HepG2 (cell line): ENCODE measurements around the gene FGFR3. TPM values are rescaled to one million over a fixed set of nuclear protein-coding genes. Genes with fewer than 3 reads are reported as not detected.

Experiments used
- ATAC-seq: fragments of 200-7000 bp; cut with Tn5 transposase; 3 replicates; pipeline ENCODE4 v1.9.1; 2020; ENCODE audit warnings: mild to moderate bottlenecking, moderate library complexity
- BruUV-seq: library from RNA; stranded (reverse); fragments of 400-500 nt; replicated peaks from 2 replicates; lab custom pipeline; 2021; lab: Mats Ljungman, UMichigan
- CTCF ChIA-PET: fragments of 300-600 bp; formaldehyde crosslinking; extraction: SDS; loops from one replicate; lab custom pipeline; 2021; ENCODE audit warnings: low total read pairs, inconsistent platforms, low intra/inter-chr PET ratio; lab: Yijun Ruan, JAX
- POLR2A ChIA-PET: fragments of 350-600 bp; sonication (Branson Sonifier 250); formaldehyde crosslinking; loops from one replicate; lab custom pipeline; 2020; ENCODE audit warnings: antibody characterized with exemption, inconsistent platforms; lab: Yijun Ruan, JAX
- DNase-seq: peaks from one replicate; pipeline ENCODE4 v3.0.0-alpha.2; 2015; ENCODE audit warnings: low spot score
- FAIRE-seq: peaks from 3 replicates; lab custom pipeline; 2011; peaks lifted over from hg19 to GRCh38; lab: Jason Lieb, UNC
- H2AFZ ChIP-seq: one replicate; pipeline ENCODE4 v1.6.1; 2011; ENCODE audit warnings: low read length, inconsistent platforms
- H3K27ac ChIP-seq: fragments of 300-600 bp; 3 replicates; pipeline ENCODE4 v1.8.0; 2011; ENCODE audit warnings: mixed run types, mild to moderate bottlenecking, mixed read lengths, low read length, inconsistent platforms; ENCODE audit not compliant: insufficient read depth; ENCODE audit errors: extremely low read length
- H3K27me3 ChIP-seq, 2 experiments: fragments of 200-600 bp in 1 of 2; 2 replicates in 1 of 2; 3 replicates in 1 of 2; pipeline versions ENCODE4 v1.6.0 to v1.8.0; 2011; ENCODE audit warnings: low read length in 2 of 2, mild to moderate bottlenecking in 2 of 2, moderate library complexity in 2 of 2, inconsistent platforms in 1 of 2; ENCODE audit not compliant: insufficient read depth in 2 of 2, control insufficient read depth in 1 of 2
- H3K36me3 ChIP-seq, 2 experiments: fragments of 200-600 bp in 1 of 2; replicated peaks in 1 of 2; 2 replicates in 1 of 2; 3 replicates in 1 of 2; pipeline versions ENCODE4 v1.5.1 to v1.8.0; 2011; ENCODE audit warnings: low read length in 2 of 2, inconsistent platforms in 1 of 2; ENCODE audit not compliant: insufficient read depth in 2 of 2, control insufficient read depth in 1 of 2
- H3K4me1 ChIP-seq: 2 replicates; pipeline ENCODE4 v1.5.1; 2012; ENCODE audit warnings: low read length, inconsistent platforms; ENCODE audit not compliant: insufficient read depth
- H3K4me2 ChIP-seq: 2 replicates; pipeline ENCODE4 v1.6.0; 2011; ENCODE audit warnings: low read depth, low read length, inconsistent platforms
- H3K4me3 ChIP-seq, 3 experiments: fragments of 200-600 bp in 1 of 3; sonication (generic), shearing (Covaris generic) in 1 of 3; replicated peaks in 1 of 3; 2 replicates each; pipeline ENCODE4 v1.5.1; 2011 to 2016; ENCODE audit warnings: low read length in 3 of 3, inconsistent platforms in 2 of 3, low read depth in 2 of 3, mild to moderate bottlenecking in 2 of 3, control low read depth in 1 of 3, mixed read lengths in 1 of 3; ENCODE audit not compliant: insufficient read depth in 1 of 3
- H3K79me2 ChIP-seq: one replicate; pipeline ENCODE4 v1.6.1; 2011; ENCODE audit warnings: low read length, inconsistent platforms; ENCODE audit not compliant: insufficient read depth
- H3K9ac ChIP-seq: 2 replicates; pipeline ENCODE4 v1.6.0; 2011; ENCODE audit warnings: mild to moderate bottlenecking, low read depth, low read length, inconsistent platforms; ENCODE audit not compliant: insufficient read depth
- H3K9me3 ChIP-seq: 2 replicates; pipeline ENCODE4 v1.5.1; 2012; ENCODE audit warnings: mild to moderate bottlenecking, low read length
- H4K20me1 ChIP-seq: 2 replicates; pipeline ENCODE4 v1.6.0; 2011; ENCODE audit warnings: inconsistent platforms, mild to moderate bottlenecking, low read length, moderate library complexity; ENCODE audit not compliant: insufficient read depth
- GPN1 ChIP-seq: sonication (generic); formaldehyde crosslinking; IDR thresholded peaks from 2 replicates; pipeline ENCODE4 v1.5.1; 2020; ENCODE audit warnings: missing genetic modification reagents, borderline replicate concordance
- HMG20A ChIP-seq: IDR thresholded peaks from 2 replicates; pipeline ENCODE4 v1.6.1; 2016; ENCODE audit warnings: borderline replicate concordance
- HMGA1 ChIP-seq: sonication (generic); formaldehyde crosslinking; conservative IDR thresholded peaks from 2 replicates; pipeline ENCODE4 v1.4.0; 2020; ENCODE audit warnings: missing genetic modification reagents
- HOXA3 ChIP-seq: sonication (generic); formaldehyde crosslinking; IDR thresholded peaks from 2 replicates; pipeline ENCODE4 v1.5.0; 2020; ENCODE audit warnings: missing genetic modification reagents
- KAT7 ChIP-seq: IDR thresholded peaks from 2 replicates; pipeline ENCODE4 v1.6.1; 2018; ENCODE audit warnings: borderline replicate concordance, missing compliant biosample characterization
- NR2F1 ChIP-seq, 2 experiments: fragments of 450-650 bp in 1 of 2; formaldehyde crosslinking in 1 of 2; IDR thresholded peaks; 2 replicates each; pipeline versions ENCODE4 v1.5.0 to v1.6.1; 2016 to 2020; ENCODE audit warnings: mild to moderate bottlenecking in 1 of 2, missing compliant biosample characterization in 1 of 2, missing genetic modification reagents in 1 of 2, moderate library complexity in 1 of 2
- RELA ChIP-seq: sonication (generic); formaldehyde crosslinking; IDR thresholded peaks from 2 replicates; pipeline ENCODE4 v1.4.0; 2020; ENCODE audit warnings: missing genetic modification reagents
- SP5 ChIP-seq: IDR thresholded peaks from 2 replicates; pipeline ENCODE4 v1.6.1; 2016; ENCODE audit warnings: low read depth, borderline replicate concordance
- TAF1 ChIP-seq: sonication (generic); formaldehyde crosslinking; IDR thresholded peaks from 2 replicates; pipeline ENCODE4 v1.4.0; 2020; ENCODE audit warnings: missing genetic modification reagents
- TARDBP ChIP-seq: sonication (generic); formaldehyde crosslinking; IDR thresholded peaks from 2 replicates; pipeline ENCODE4 v1.8.0; 2022; ENCODE audit warnings: mild to moderate bottlenecking, missing genetic modification reagents
- ZBTB7A ChIP-seq: sonication (generic); formaldehyde crosslinking; IDR thresholded peaks from 2 replicates; pipeline ENCODE4 v1.8.0; 2022; ENCODE audit warnings: mild to moderate bottlenecking, missing genetic modification reagents
- ZNF451 ChIP-seq: sonication (generic); formaldehyde crosslinking; IDR thresholded peaks from 2 replicates; pipeline ENCODE4 v1.5.0; 2020; ENCODE audit warnings: mild to moderate bottlenecking, missing genetic modification reagents
- ZNF580 ChIP-seq: IDR thresholded peaks from 2 replicates; pipeline ENCODE4 v1.6.1; 2016; ENCODE audit warnings: low read depth, borderline replicate concordance
- ZNF737 ChIP-seq: sonication (generic); formaldehyde crosslinking; IDR thresholded peaks from 2 replicates; pipeline ENCODE4 v1.5.0; 2020; ENCODE audit warnings: missing genetic modification reagents, mild to moderate bottlenecking, borderline replicate concordance
- ZNF816 ChIP-seq: sonication (generic); formaldehyde crosslinking; IDR thresholded peaks from 2 replicates; pipeline ENCODE4 v1.8.0; 2022; ENCODE audit warnings: missing genetic modification reagents, mild to moderate bottlenecking, borderline replicate concordance
- WGBS: methylation state at CpG from one replicate; pipeline ENCODE4 v1.1.6; 2017; ENCODE audit warnings: low lambda C conversion rate; 5-methylcytosine and 5-hydroxymethylcytosine counted together
- in situ Hi-C: cut with HindIII; loops from 2 replicates; pipeline ENCODE4 v1.10.0; 2017; ENCODE audit warnings: low pct_unique_long_range_greater_than_20kb; ENCODE audit not compliant: extremely low pct_ligation_motif_present
- intact Hi-C: fragments of 100-400 bp; cut with micrococcal nuclease; formaldehyde crosslinking; loops from one replicate; pipeline ENCODE4 v1.10.0; 2022; ENCODE audit not compliant: unreplicated experiment
- polyA plus RNA-seq, 8 experiments: library from polyadenylated mRNA; depleted of rRNA in 3 of 8; stranded (reverse) in 7 of 8; unstranded in 1 of 8; fragments of >200 nt; fragmentation: Illumina TruSeq in 4 of 8; extraction: Trizol in 4 of 8; gene quantifications; 2 replicates each; pipeline versions ENCODE4 v1.2.1 to v1.2.3, GENCODE V29; 2011 to 2016; ENCODE audit warnings: low read depth in 4 of 8, missing spikeins in 1 of 8, mixed read lengths in 1 of 8; ENCODE audit not compliant: insufficient read depth in 1 of 8
- total RNA-seq, 5 experiments: library from RNA; depleted of rRNA; stranded (reverse); fragments of >200 nt; fragmentation: Illumina TruSeq; extraction: Trizol; gene quantifications; 2 replicates each; pipeline ENCODE4 v1.2.3, GENCODE V29; 2016; ENCODE audit warnings: low read depth in 1 of 5
- TF ChIP-seq, protein P1 (sequence below): sonication (generic); formaldehyde crosslinking; IDR thresholded peaks from 2 replicates; pipeline ENCODE4 v1.5.0; 2020; ENCODE audit warnings: missing genetic modification reagents, mild to moderate bottlenecking, borderline replicate concordance
- TF ChIP-seq, protein P2 (sequence below), 2 experiments: sonication (generic) in 1 of 2; formaldehyde crosslinking in 1 of 2; IDR thresholded peaks; 2 replicates each; pipeline versions ENCODE4 v1.6.1 to v1.9.0; 2014 to 2022; ENCODE audit warnings: antibody characterized with exemption in 1 of 2, borderline replicate concordance in 1 of 2, inconsistent platforms in 1 of 2, low read depth in 1 of 2, missing genetic modification reagents in 1 of 2

The FGFR3 gene
- total and polyA plus RNA-seq, 2 of the 13 experiments (the other 11 are each of a cell fraction or from before 2014, with no cell fraction given): 103 to 109 TPM

- Histone ChIP-seq H4K20me1 (no peaks in the 10 kb centered on the region), H3K36me3 (peaks cover 11 to 12% of the 10 kb centered on the region in 2 experiments; a peak in 4 of 5 replicates), H3K4me1 (peaks cover 76% of the 10 kb centered on the region), H3K4me3 (peak overlapping the region; percentile 46 to 75 (median 67); a peak in 5 of 6 replicates), H3K27me3 (no peaks in the 10 kb centered on the region; a peak in 1 of 5 replicates), H3K9me3 (no peaks in the 10 kb centered on the region), H3K79me2 (no peaks in the 10 kb centered on the region), H3K4me2 (peak overlapping the region; percentile 98), H2AFZ (no peak overlapping the region), H3K27ac (peak overlapping the region; percentile 76), H3K9ac (peak overlapping the region; percentile 74)
- FAIRE-seq: peak; percentile 37
- ATAC-seq: peak; percentile 68
- peak; percentile 86 for DNase-seq
- BruUV-seq: no TSS peak
- intact Hi-C loops (loop anchor here (1.0 to 5.0 kb wide), 5 partner anchors 20 to 165 kb away; no protein-coding TSS in a partner anchor), in situ Hi-C loops (no loop called here)
- WGBS: 2% methylated on average over 7 of the region's 33 CpGs
- POLR2A ChIA-PET: interaction anchor here (0.5 to 5.7 kb wide), 23 partner anchors 11 to 164 kb away, joined by 3 to 47 read pairs (median 5); partner anchors contain the start of genes FGFR3, LETM1, TACC3 and TMEM129
- CTCF ChIA-PET: interaction anchor here (1.0 to 7.5 kb wide), 6 partner anchors 21 to 152 kb away, joined by 3 to 179 read pairs (median 6); no protein-coding TSS in a partner anchor
- no peak for TF ChIP-seq GPN1 (CRISPR knock-in tag)
- TF ChIP-seq HOXA3 (CRISPR knock-in tag): peak; percentile 83
- no peak for TF ChIP-seq HMG20A (CRISPR knock-in tag)
- TF ChIP-seq HMGA1: no peak
- TF ChIP-seq TAF1: peak; percentile 50; the same call in 1 of the 2 replicates
- peak; percentile 83; the same call in 1 of the 2 replicates for TF ChIP-seq ZNF816 (CRISPR knock-in tag)
- no peak for TF ChIP-seq RELA (CRISPR knock-in tag)
- TF ChIP-seq ZNF737 (CRISPR knock-in tag): no peak
- TF ChIP-seq SP5 (CRISPR knock-in tag): no peak
- TF ChIP-seq ZNF580: no peak
- no peak for TF ChIP-seq KAT7 (CRISPR knock-in tag)
- TF ChIP-seq TARDBP (CRISPR knock-in tag): 0 out of 2 replicates have a peak, but pooled peaks have one; percentile 61
- peak; percentile 87 for TF ChIP-seq ZBTB7A (CRISPR knock-in tag)
- TF ChIP-seq NR2F1 (CRISPR knock-in tag; IDR thresholded peaks at IDR 0.05): no peak
- TF ChIP-seq, protein P1, sequence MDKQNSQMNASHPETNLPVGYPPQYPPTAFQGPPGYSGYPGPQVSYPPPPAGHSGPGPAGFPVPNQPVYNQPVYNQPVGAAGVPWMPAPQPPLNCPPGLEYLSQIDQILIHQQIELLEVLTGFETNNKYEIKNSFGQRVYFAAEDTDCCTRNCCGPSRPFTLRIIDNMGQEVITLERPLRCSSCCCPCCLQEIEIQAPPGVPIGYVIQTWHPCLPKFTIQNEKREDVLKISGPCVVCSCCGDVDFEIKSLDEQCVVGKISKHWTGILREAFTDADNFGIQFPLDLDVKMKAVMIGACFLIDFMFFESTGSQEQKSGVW: no peak
- TF ChIP-seq, protein P2, sequence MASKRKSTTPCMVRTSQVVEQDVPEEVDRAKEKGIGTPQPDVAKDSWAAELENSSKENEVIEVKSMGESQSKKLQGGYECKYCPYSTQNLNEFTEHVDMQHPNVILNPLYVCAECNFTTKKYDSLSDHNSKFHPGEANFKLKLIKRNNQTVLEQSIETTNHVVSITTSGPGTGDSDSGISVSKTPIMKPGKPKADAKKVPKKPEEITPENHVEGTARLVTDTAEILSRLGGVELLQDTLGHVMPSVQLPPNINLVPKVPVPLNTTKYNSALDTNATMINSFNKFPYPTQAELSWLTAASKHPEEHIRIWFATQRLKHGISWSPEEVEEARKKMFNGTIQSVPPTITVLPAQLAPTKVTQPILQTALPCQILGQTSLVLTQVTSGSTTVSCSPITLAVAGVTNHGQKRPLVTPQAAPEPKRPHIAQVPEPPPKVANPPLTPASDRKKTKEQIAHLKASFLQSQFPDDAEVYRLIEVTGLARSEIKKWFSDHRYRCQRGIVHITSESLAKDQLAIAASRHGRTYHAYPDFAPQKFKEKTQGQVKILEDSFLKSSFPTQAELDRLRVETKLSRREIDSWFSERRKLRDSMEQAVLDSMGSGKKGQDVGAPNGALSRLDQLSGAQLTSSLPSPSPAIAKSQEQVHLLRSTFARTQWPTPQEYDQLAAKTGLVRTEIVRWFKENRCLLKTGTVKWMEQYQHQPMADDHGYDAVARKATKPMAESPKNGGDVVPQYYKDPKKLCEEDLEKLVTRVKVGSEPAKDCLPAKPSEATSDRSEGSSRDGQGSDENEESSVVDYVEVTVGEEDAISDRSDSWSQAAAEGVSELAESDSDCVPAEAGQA (IDR thresholded peaks at IDR 0.05; ENCODE audit: low read depth): 0 out of 2 replicates have a peak, but pooled peaks have one; percentile 15
- TF ChIP-seq, protein P2 (CRISPR knock-in tag; IDR thresholded peaks at IDR 0.05; ENCODE audit: borderline replicate concordance): no peak
- no peak for TF ChIP-seq ZNF451 (CRISPR knock-in tag)
Measured at GRCh38 chr4:1746919-1747602, 46.0 kb upstream of the FGFR3 start.
